HepG2 (cell line): ENCODE measurements around the gene AP4S1. TPM values are rescaled to one million over a fixed set of nuclear protein-coding genes. Genes with fewer than 3 reads are reported as not detected.

ENCODE experiments used
- CCDC6 ChIP-seq: sonication (generic); formaldehyde crosslinking; IDR thresholded peaks from 2 replicates; pipeline ENCODE4 v1.8.1; 2022; ENCODE audit warnings: mild to moderate bottlenecking, missing genetic modification reagents, moderate library complexity
- CEBPG ChIP-seq: IDR thresholded peaks from 2 replicates; pipeline ENCODE4 v1.6.1; 2016
- FOXP1 ChIP-seq, 2 experiments: fragments of 450-650 bp in 1 of 2; IDR thresholded peaks; 2 replicates each; pipeline ENCODE4 v1.6.1; 2017 to 2018; ENCODE audit warnings: antibody characterized with exemption in 1 of 2
- HES4 ChIP-seq: sonication (generic); formaldehyde crosslinking; IDR thresholded peaks from 2 replicates; pipeline ENCODE4 v1.9.0; 2021; ENCODE audit warnings: mild to moderate bottlenecking, missing genetic modification reagents, borderline replicate concordance
- HNRNPH1 ChIP-seq: fragments of 200-400 bp; formaldehyde crosslinking; optimal IDR thresholded peaks from 2 replicates; pipeline ENCODE3; 2017; ENCODE audit warnings: mild to moderate bottlenecking, low read depth, low read length
- MTF1 ChIP-seq: sonication (generic); formaldehyde crosslinking; IDR thresholded peaks from 2 replicates; pipeline ENCODE4 v1.5.0; 2020; ENCODE audit warnings: missing genetic modification reagents
- NRL ChIP-seq: sonication (generic); formaldehyde crosslinking; IDR thresholded peaks from 2 replicates; pipeline ENCODE4 v1.5.0; 2020; ENCODE audit warnings: missing genetic modification reagents, mild to moderate bottlenecking, moderate library complexity, borderline replicate concordance
- YEATS2 ChIP-seq: sonication (generic); formaldehyde crosslinking; IDR thresholded peaks from 2 replicates; pipeline ENCODE4 v1.4.0; 2020; ENCODE audit warnings: missing genetic modification reagents, borderline replicate concordance
- ZNF17 ChIP-seq: sonication (generic); formaldehyde crosslinking; IDR thresholded peaks from 2 replicates; pipeline ENCODE4 v1.5.0; 2020; ENCODE audit warnings: mild to moderate bottlenecking, missing genetic modification reagents
- ZNF24 ChIP-seq: fragments of 450-650 bp; IDR thresholded peaks from 2 replicates; pipeline ENCODE4 v1.6.1; 2017; ENCODE audit warnings: antibody characterized with exemption, mild to moderate bottlenecking
- ZNF329 ChIP-seq: sonication (generic); formaldehyde crosslinking; IDR thresholded peaks from 2 replicates; pipeline ENCODE4 v1.9.0; 2021; ENCODE audit warnings: low read depth, mild to moderate bottlenecking, missing genetic modification reagents
- ZNF432 ChIP-seq: sonication (generic); formaldehyde crosslinking; IDR thresholded peaks from 2 replicates; pipeline ENCODE4 v1.5.0; 2020; ENCODE audit warnings: missing genetic modification reagents, mild to moderate bottlenecking, borderline replicate concordance
- ZNF563 ChIP-seq: sonication (generic); formaldehyde crosslinking; IDR thresholded peaks from 2 replicates; pipeline ENCODE4 v1.8.0; 2022; ENCODE audit warnings: mild to moderate bottlenecking, moderate library complexity, missing genetic modification reagents
- ZNF678 ChIP-seq: sonication (generic); formaldehyde crosslinking; IDR thresholded peaks from 2 replicates; pipeline ENCODE4 v1.4.0; 2020; ENCODE audit warnings: mild to moderate bottlenecking, missing genetic modification reagents
- ZSCAN29 ChIP-seq: sonication (generic); formaldehyde crosslinking; conservative IDR thresholded peaks from 2 replicates; pipeline ENCODE4 v1.4.0; 2020; ENCODE audit warnings: mild to moderate bottlenecking, missing genetic modification reagents
- polyA plus RNA-seq, 8 experiments: library from polyadenylated mRNA; depleted of rRNA in 3 of 8; stranded (reverse) in 7 of 8; unstranded in 1 of 8; fragments of >200 nt; fragmentation: Illumina TruSeq in 4 of 8; extraction: Trizol in 4 of 8; gene quantifications; 2 replicates each; pipeline versions ENCODE4 v1.2.1 to v1.2.3, GENCODE V29; 2011 to 2016; ENCODE audit warnings: low read depth in 4 of 8, missing spikeins in 1 of 8, mixed read lengths in 1 of 8; ENCODE audit not compliant: insufficient read depth in 1 of 8
- total RNA-seq, 5 experiments: library from RNA; depleted of rRNA; stranded (reverse); fragments of >200 nt; fragmentation: Illumina TruSeq; extraction: Trizol; gene quantifications; 2 replicates each; pipeline ENCODE4 v1.2.3, GENCODE V29; 2016; ENCODE audit warnings: low read depth in 1 of 5
- TF ChIP-seq, protein P1 (sequence below): sonication (generic); formaldehyde crosslinking; conservative IDR thresholded peaks from 2 replicates; pipeline ENCODE4 v1.4.0; 2020; ENCODE audit warnings: missing genetic modification reagents
- TF ChIP-seq, protein P2 (sequence below): IDR thresholded peaks from 2 replicates; pipeline ENCODE4 v1.6.1; 2016; ENCODE audit warnings: mild to moderate bottlenecking
- TF ChIP-seq, protein P3 (sequence below), 2 experiments: sonication (generic) in 1 of 2; formaldehyde crosslinking in 1 of 2; IDR thresholded peaks; 2 replicates each; pipeline versions ENCODE4 v1.4.0 to v1.6.1; 2018 to 2020; ENCODE audit warnings: missing genetic modification reagents in 2 of 2, borderline replicate concordance in 1 of 2, low read depth in 1 of 2, mild to moderate bottlenecking in 1 of 2, missing biosample characterization in 1 of 2
- TF ChIP-seq, protein P4 (sequence below): sonication (generic); formaldehyde crosslinking; IDR thresholded peaks from 2 replicates; pipeline ENCODE4 v1.8.1; 2023; ENCODE audit warnings: missing genetic modification reagents, mild to moderate bottlenecking, borderline replicate concordance
- TF ChIP-seq, protein P5 (sequence below): sonication (generic); formaldehyde crosslinking; IDR thresholded peaks from 2 replicates; pipeline ENCODE4 v1.5.0; 2020; ENCODE audit warnings: missing genetic modification reagents

AP4S1 gene
- total and polyA plus RNA-seq, 2 of the 13 experiments (the other 11 are each of a cell fraction or from before 2014, with no cell fraction given): 3.9 to 21.1 TPM

DNA sequence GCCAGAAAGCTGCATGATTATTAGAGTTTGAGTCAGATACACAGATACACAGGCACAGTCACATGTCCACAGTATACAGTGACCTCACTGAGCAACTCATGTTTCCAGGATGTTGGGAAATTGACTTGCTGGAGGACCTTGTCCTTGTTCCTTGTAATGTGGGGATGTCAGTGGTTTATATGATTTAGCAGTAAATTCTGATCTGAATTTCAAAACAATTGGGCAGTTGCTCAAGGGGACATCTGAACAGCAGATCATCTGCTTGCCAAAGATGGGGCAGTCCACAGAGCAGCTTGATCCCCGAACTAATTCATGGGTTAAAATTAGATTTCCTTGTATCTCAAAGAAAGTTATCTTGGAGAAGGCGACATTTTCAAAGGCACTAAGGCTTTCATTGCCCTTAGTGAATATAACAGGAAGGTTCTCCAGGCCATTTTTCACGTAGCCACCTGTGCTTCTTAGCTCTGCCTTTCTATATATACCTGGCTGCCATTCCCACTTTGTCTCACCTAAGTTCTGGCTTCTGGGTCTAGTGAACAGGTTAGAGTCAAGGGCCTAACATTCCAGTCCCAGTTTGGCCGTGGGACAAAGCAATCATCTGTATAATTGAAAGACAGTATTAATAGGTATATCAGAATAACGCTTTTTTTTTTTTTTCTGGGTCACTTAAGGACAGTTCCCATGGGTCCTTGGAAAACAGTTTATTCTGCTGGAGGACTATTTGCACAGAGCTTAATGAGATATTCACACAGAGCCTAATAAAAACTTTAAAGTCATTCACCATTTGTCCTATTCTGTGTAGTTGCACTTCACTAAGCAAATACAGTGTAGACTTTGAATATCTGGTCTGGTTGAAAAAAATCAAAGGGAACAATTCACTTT is 65.7 kb downstream of the AP4S1 start (continued):
- TF ChIP-seq, protein P1, sequence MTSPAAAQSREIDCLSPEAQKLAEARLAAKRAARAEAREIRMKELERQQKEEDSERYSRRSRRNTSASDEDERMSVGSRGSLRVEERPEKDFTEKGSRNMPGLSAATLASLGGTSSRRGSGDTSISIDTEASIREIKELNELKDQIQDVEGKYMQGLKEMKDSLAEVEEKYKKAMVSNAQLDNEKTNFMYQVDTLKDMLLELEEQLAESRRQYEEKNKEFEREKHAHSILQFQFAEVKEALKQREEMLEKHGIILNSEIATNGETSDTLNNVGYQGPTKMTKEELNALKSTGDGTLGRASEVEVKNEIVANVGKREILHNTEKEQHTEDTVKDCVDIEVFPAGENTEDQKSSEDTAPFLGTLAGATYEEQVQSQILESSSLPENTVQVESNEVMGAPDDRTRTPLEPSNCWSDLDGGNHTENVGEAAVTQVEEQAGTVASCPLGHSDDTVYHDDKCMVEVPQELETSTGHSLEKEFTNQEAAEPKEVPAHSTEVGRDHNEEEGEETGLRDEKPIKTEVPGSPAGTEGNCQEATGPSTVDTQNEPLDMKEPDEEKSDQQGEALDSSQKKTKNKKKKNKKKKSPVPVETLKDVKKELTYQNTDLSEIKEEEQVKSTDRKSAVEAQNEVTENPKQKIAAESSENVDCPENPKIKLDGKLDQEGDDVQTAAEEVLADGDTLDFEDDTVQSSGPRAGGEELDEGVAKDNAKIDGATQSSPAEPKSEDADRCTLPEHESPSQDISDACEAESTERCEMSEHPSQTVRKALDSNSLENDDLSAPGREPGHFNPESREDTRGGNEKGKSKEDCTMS (CRISPR knock-in tag): no peak
- TF ChIP-seq YEATS2 (CRISPR knock-in tag) (peak; percentile 52; the same call in 1 of the 2 replicates), ZNF24 (no peak), MTF1 (no peak), ZNF17 (CRISPR knock-in tag) (no peak), ZNF329 (CRISPR knock-in tag) (no peak), CEBPG (CRISPR knock-in tag) (peak; percentile 94), NRL (CRISPR knock-in tag) (no peak), HNRNPH1 (no peak), HES4 (no peak), CCDC6 (CRISPR knock-in tag) (no peak; the same call in 1 of the 2 replicates), ZNF563 (CRISPR knock-in tag) (no peak), ZNF432 (no peak), ZNF678 (peak; percentile 51; the same call in 1 of the 2 replicates), ZSCAN29 (CRISPR knock-in tag) (peak; percentile 79), FOXP1 (IDR thresholded peaks at IDR 0.05) (no peak), FOXP1 (CRISPR knock-in tag; IDR thresholded peaks at IDR 0.05) (peak; percentile 90)
- TF ChIP-seq, protein P2, sequence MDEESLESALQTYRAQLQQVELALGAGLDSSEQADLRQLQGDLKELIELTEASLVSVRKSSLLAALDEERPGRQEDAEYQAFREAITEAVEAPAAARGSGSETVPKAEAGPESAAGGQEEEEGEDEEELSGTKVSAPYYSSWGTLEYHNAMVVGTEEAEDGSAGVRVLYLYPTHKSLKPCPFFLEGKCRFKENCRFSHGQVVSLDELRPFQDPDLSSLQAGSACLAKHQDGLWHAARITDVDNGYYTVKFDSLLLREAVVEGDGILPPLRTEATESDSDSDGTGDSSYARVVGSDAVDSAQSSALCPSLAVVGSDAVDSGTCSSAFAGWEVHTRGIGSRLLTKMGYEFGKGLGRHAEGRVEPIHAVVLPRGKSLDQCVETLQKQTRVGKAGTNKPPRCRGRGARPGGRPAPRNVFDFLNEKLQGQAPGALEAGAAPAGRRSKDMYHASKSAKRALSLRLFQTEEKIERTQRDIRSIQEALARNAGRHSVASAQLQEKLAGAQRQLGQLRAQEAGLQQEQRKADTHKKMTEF (CRISPR knock-in tag): peak; percentile 56
- TF ChIP-seq, protein P3, sequence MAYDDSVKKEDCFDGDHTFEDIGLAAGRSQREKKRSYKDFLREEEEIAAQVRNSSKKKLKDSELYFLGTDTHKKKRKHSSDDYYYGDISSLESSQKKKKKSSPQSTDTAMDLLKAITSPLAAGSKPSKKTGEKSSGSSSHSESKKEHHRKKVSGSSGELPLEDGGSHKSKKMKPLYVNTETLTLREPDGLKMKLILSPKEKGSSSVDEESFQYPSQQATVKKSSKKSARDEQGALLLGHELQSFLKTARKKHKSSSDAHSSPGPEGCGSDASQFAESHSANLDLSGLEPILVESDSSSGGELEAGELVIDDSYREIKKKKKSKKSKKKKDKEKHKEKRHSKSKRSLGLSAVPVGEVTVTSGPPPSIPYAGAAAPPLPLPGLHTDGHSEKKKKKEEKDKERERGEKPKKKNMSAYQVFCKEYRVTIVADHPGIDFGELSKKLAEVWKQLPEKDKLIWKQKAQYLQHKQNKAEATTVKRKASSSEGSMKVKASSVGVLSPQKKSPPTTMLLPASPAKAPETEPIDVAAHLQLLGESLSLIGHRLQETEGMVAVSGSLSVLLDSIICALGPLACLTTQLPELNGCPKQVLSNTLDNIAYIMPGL (CRISPR knock-in tag; IDR thresholded peaks at IDR 0.05; ENCODE audit: borderline replicate concordance in 1 of 2, low read depth in 1 of 2): peak in 1 of 2 experiments; percentile 62; a peak in 1 of 4 replicates
- TF ChIP-seq, protein P4, sequence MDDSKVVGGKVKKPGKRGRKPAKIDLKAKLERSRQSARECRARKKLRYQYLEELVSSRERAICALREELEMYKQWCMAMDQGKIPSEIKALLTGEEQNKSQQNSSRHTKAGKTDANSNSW: no peak
- TF ChIP-seq, protein P5, sequence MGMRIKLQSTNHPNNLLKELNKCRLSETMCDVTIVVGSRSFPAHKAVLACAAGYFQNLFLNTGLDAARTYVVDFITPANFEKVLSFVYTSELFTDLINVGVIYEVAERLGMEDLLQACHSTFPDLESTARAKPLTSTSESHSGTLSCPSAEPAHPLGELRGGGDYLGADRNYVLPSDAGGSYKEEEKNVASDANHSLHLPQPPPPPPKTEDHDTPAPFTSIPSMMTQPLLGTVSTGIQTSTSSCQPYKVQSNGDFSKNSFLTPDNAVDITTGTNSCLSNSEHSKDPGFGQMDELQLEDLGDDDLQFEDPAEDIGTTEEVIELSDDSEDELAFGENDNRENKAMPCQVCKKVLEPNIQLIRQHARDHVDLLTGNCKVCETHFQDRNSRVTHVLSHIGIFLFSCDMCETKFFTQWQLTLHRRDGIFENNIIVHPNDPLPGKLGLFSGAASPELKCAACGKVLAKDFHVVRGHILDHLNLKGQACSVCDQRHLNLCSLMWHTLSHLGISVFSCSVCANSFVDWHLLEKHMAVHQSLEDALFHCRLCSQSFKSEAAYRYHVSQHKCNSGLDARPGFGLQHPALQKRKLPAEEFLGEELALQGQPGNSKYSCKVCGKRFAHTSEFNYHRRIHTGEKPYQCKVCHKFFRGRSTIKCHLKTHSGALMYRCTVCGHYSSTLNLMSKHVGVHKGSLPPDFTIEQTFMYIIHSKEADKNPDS (CRISPR knock-in tag): 0 out of 2 replicates have a peak, but pooled peaks have one; percentile 60
